ENCODE measurements around the gene EPB41L4B. TPM values are rescaled to one million over a fixed set of nuclear protein-coding genes. Genes with fewer than 3 reads are reported as not detected.

EPB41L4B gene
- total RNA-seq, 1 experiment from 2014 or later, result 4.6 TPM

- CTCF ChIA-PET, result no interaction called here
- no peak for TF ChIP-seq CTCF (IDR thresholded peaks at IDR 0.05; ENCODE audit: unreplicated experiment)
- intact Hi-C loops (cut with micrococcal nuclease; ENCODE audit: unreplicated experiment), result no loop called here
- no TSS peak for BruUV-seq (replicated peaks)
- Mint-ChIP-seq H3K27me3 (ENCODE audit: unreplicated experiment) (no peaks in the 10 kb centered on the region), H3K9me3 (ENCODE audit: low read depth, unreplicated experiment) (no peaks in the 10 kb centered on the region), H3K27ac (ENCODE audit: unreplicated experiment) (no peak overlapping the region), H3K4me3 (ENCODE audit: low read depth, unreplicated experiment) (no peak overlapping the region), H3K4me1 (ENCODE audit: low read depth, unreplicated experiment) (peaks cover 6% of the 10 kb centered on the region), H3K36me3 (ENCODE audit: insufficient read depth, unreplicated experiment) (no peaks in the 10 kb centered on the region)
- no peak for DNase-seq
Observed at GRCh38 chr9:109256336-109256735, 64.5 kb downstream of the EPB41L4B start.

DNA sequence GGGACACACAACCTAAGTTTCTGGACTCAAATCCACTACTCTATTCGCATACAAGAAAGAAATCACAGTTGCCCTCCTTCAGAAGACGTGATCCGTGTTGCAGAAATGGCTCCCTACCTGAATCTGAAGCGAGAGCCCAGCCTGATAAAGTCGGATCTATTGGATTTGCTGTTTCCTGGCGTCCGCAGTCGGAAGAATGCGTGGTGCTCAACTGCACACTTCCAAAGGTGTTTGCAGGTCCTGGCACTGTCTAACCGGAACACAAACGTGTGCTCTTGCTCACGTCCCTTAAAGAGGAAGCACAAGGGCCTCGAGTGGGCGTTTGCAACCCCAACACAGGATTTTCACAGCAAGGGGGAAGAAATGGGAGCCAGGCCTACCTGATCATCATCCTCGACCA is 65.5 kb downstream of the EPB41L4B start:
- Mint-ChIP-seq H3K9me3 (ENCODE audit: low read depth, unreplicated experiment) (no peaks in the 10 kb centered on the region), H3K4me1 (ENCODE audit: low read depth, unreplicated experiment) (peaks cover 12% of the 10 kb centered on the region), H3K4me3 (ENCODE audit: low read depth, unreplicated experiment) (no peak overlapping the region), H3K27ac (ENCODE audit: unreplicated experiment) (no peak overlapping the region), H3K36me3 (ENCODE audit: insufficient read depth, unreplicated experiment) (no peaks in the 10 kb centered on the region), H3K27me3 (ENCODE audit: unreplicated experiment) (no peaks in the 10 kb centered on the region)
- no peak for TF ChIP-seq CTCF (IDR thresholded peaks at IDR 0.05; ENCODE audit: unreplicated experiment)
- intact Hi-C loops (cut with micrococcal nuclease; ENCODE audit: unreplicated experiment), result no loop called here
- DNase-seq, result no peak
- CTCF ChIA-PET, result no interaction called here
- BruUV-seq (replicated peaks), result no TSS peak

- Mint-ChIP-seq H3K36me3 (ENCODE audit: insufficient read depth, unreplicated experiment) (no peaks in the 10 kb centered on the region), H3K4me3 (ENCODE audit: low read depth, unreplicated experiment) (no peak overlapping the region), H3K9me3 (ENCODE audit: low read depth, unreplicated experiment) (no peaks in the 10 kb centered on the region), H3K27me3 (ENCODE audit: unreplicated experiment) (no peaks in the 10 kb centered on the region), H3K4me1 (ENCODE audit: low read depth, unreplicated experiment) (peaks cover 12% of the 10 kb centered on the region), H3K27ac (ENCODE audit: unreplicated experiment) (no peak overlapping the region)
- BruUV-seq (replicated peaks), result no TSS peak
- intact Hi-C loops (cut with micrococcal nuclease; ENCODE audit: unreplicated experiment), result no loop called here
- no peak for DNase-seq
- no peak for TF ChIP-seq CTCF (IDR thresholded peaks at IDR 0.05; ENCODE audit: unreplicated experiment)
- CTCF ChIA-PET, result no interaction called here
Observed at GRCh38 chr9:109254317-109254716, 66.5 kb downstream of the EPB41L4B start.

DNA sequence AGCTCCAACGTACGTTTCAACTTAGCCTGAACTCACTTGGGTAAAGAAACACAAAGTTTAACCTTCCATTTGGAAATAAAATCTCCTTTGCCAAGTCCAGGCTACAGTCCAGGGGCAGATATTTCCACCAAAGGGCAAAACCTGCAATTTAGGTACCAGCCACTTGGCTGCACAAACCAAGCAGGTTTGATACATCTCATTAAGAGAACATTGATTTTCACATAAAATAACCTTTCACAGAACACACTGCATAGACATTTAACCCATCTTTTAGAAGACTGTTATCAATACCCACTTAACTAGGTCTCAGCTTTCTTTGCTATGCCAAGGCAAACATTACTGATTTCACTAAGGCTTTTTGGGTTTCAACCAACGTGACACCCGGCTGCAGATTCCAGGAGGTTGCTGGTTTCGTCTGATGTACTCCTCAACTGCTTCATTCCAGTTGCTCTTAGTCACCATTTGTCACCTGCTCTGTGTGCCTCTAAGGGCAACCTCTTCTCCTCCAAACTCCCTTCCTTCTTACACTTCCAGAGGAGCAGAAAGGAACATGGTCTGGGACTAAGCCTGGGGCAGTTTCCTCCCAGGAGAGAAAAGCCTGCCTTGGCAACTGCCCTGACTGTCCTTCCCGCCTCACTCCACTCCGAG is 67.1 kb downstream of the EPB41L4B start:
- intact Hi-C loops (cut with micrococcal nuclease; ENCODE audit: unreplicated experiment), result no loop called here
- H3K4me3 Mint-ChIP-seq (ENCODE audit: low read depth, unreplicated experiment), result no peak overlapping the region
- no peak overlapping the region for H3K27ac Mint-ChIP-seq (ENCODE audit: unreplicated experiment)
- CTCF ChIA-PET, result no interaction called here
- H3K36me3 Mint-ChIP-seq (ENCODE audit: insufficient read depth, unreplicated experiment), result no peaks in the 10 kb centered on the region
- H3K4me1 Mint-ChIP-seq (ENCODE audit: low read depth, unreplicated experiment), result peaks cover 12% of the 10 kb centered on the region
- no peaks in the 10 kb centered on the region for H3K9me3 Mint-ChIP-seq (ENCODE audit: low read depth, unreplicated experiment)
- H3K27me3 Mint-ChIP-seq (ENCODE audit: unreplicated experiment), result no peaks in the 10 kb centered on the region
- no peak for TF ChIP-seq CTCF (IDR thresholded peaks at IDR 0.05; ENCODE audit: unreplicated experiment)
- DNase-seq, result no peak
- no TSS peak for BruUV-seq (replicated peaks)
